Left colon (tissue), 2 donors: ENCODE measurements around the gene GBX2. TPM values are rescaled to one million over a fixed set of nuclear protein-coding genes. Genes with fewer than 3 reads are reported as not detected.

Source experiments
- ATAC-seq: fragments of 200-7000 bp; cut with Tn5 transposase; one replicate; pipeline ENCODE4 v1.9.1; 2020; ENCODE audit warnings: mild to moderate bottlenecking, moderate library complexity
- DNase-seq, 2 donors: peaks; one replicate each; pipeline ENCODE4 v3.0.0-alpha.2; 2020
- intact Hi-C, 2 donors: fragments of 100-400 bp; cut with DNase I in 1 of 2; cut with micrococcal nuclease in 1 of 2; formaldehyde crosslinking; loops; one replicate each; pipeline versions ENCODE4 v1.11.2 to v1.14.0; 2022; cut with DNase I, micrococcal nuclease
- total RNA-seq, 2 donors: library from RNA; stranded (reverse); fragmentation: NEBNext Ultra II Directional; extraction: Animal tissue kit (Norgen Biotek cat#: 25700); gene quantifications; one replicate each; pipeline ENCODE4 v1.2.1, GENCODE V29; 2021
- donor health status: DM: no; HTN: no; CAD: no.
- donor health status: DM: yes; HTN: yes; CAD: no.

Gene GBX2
- total RNA-seq, 2 donors from 2014 or later: not detected

GRCh38 chr2:236171680-236172254 is 3.6 kb upstream of the GBX2 start:
- DNase-seq (no peak), ATAC-seq (no peak)
- intact Hi-C loops: loop anchor here in 1 of 2 donors (10.0 kb wide), 1 partner anchor 397 kb away; no protein-coding TSS in a partner anchor

- intact Hi-C loops: loop anchor here in 1 of 2 donors (10.0 kb wide), 1 partner anchor 396 kb away; no protein-coding TSS in a partner anchor
- ATAC-seq: no peak
- DNase-seq: no peak
These were observed 3.0 kb upstream of the GBX2 start for GRCh38 chr2:236171181-236171679.

GRCh38 chr2:236170590-236171165 is 2.5 kb upstream of the GBX2 start:
- ATAC-seq (no peak), DNase-seq (no peak)
- intact Hi-C loops: loop anchor here in 1 of 2 donors (10.0 kb wide), 1 partner anchor 396 kb away; no protein-coding TSS in a partner anchor

- no peak for DNase-seq
- intact Hi-C loops: loop anchor here in 1 of 2 donors (10.0 kb wide), 1 partner anchor 395 kb away; no protein-coding TSS in a partner anchor
These were observed 1.8 kb upstream of the GBX2 start for GRCh38 chr2:236169741-236170589.

GRCh38 chr2:236169151-236169721 is 1.1 kb upstream of the GBX2 start:
- no peak for DNase-seq
- ATAC-seq: no peak
- intact Hi-C loops: no loop called here

More at GRCh38 chr2:236169741-236170589, 1.8 kb upstream of the GBX2 start:
- ATAC-seq: no peak

GRCh38 chr2:236167297-236168109 is 683 bp downstream of the GBX2 start:
- peak; percentile 50 for ATAC-seq

GRCh38 chr2:236166796-236167296 is 1.3 kb downstream of the GBX2 start:
- DNase-seq (no peak), ATAC-seq (no peak)
- intact Hi-C loops: no loop called here

More at GRCh38 chr2:236167297-236168109, 683 bp downstream of the GBX2 start:
- intact Hi-C loops: no loop called here
- DNase-seq: no peak

GRCh38 chr2:236165842-236166795 is 2.1 kb downstream of the GBX2 start:
- no peak for ATAC-seq
- no peak for DNase-seq
- intact Hi-C loops: no loop called here

- DNase-seq: no peak
- intact Hi-C loops: no loop called here
These were observed 3.0 kb downstream of the GBX2 start for GRCh38 chr2:236164925-236165841.

GRCh38 chr2:236164201-236164924 is 3.8 kb downstream of the GBX2 start:
- intact Hi-C loops: no loop called here
- no peak for DNase-seq
- no peak for ATAC-seq

More at GRCh38 chr2:236164925-236165841, 3.0 kb downstream of the GBX2 start:
- no peak for ATAC-seq

GRCh38 chr2:236163471-236164200 is 4.5 kb downstream of the GBX2 start:
- DNase-seq: no peak
- intact Hi-C loops: no loop called here
- ATAC-seq: peak; percentile 44

GRCh38 chr2:236162882-236163470 is 5.2 kb downstream of the GBX2 start:
- intact Hi-C loops: no loop called here
- DNase-seq (no peak), ATAC-seq (no peak)

- DNase-seq: no peak
- intact Hi-C loops: no loop called here
- ATAC-seq: no peak
These were observed 5.9 kb downstream of the GBX2 start for GRCh38 chr2:236162031-236162845.

- ATAC-seq (no peak), DNase-seq (no peak)
- intact Hi-C loops: no loop called here
These were observed 6.7 kb downstream of the GBX2 start for GRCh38 chr2:236161531-236161930.
